K562 (cell line): Measurements from ENCODE around the gene MTA2. TPM values are rescaled to one million over a fixed set of nuclear protein-coding genes. Genes with fewer than 3 reads are reported as not detected.

ENCODE experiments used
- ELK1 ChIP-seq: sonication (generic); formaldehyde crosslinking; IDR thresholded peaks from 2 replicates; pipeline ENCODE4 v1.8.1; 2022; ENCODE audit warnings: missing genetic modification reagents
- LEF1 ChIP-seq: fragments of 450-650 bp; IDR thresholded peaks from 2 replicates; pipeline ENCODE4 v1.6.1; 2016; ENCODE audit warnings: mild to moderate bottlenecking
- MTA1 ChIP-seq: fragments of 450-650 bp; IDR thresholded peaks from 2 replicates; pipeline ENCODE4 v1.6.1; 2017; ENCODE audit warnings: borderline replicate concordance
- UBTF ChIP-seq, 2 experiments: IDR thresholded peaks; 2 replicates each; pipeline ENCODE4 v1.6.1; 2012; ENCODE audit warnings: improper control_type of control experiment in 2 of 2, low read depth in 2 of 2, low read length in 2 of 2, borderline replicate concordance in 1 of 2
- ZNF76 ChIP-seq: fragments of 250-450 bp; sonication (Bioruptor Pico); IDR thresholded peaks from 2 replicates; pipeline ENCODE4 v1.4.0; 2020; ENCODE audit warnings: mild to moderate bottlenecking, moderate library complexity, borderline replicate concordance
- polyA plus RNA-seq, 8 experiments: library from polyadenylated mRNA; depleted of rRNA in 4 of 8; stranded (reverse) in 5 of 8; unstranded in 3 of 8; fragments of >200 nt; fragmentation: Nextera tagmentation in 2 of 8; fragmentation: Illumina TruSeq in 1 of 8; extraction: Ambion mirVana in 2 of 8; extraction: Trizol in 1 of 8; gene quantifications; 2 replicates each; pipeline versions ENCODE4 v1.2.1 to v1.2.3, GENCODE V29; 2011 to 2014; ENCODE audit warnings: inconsistent platforms in 1 of 8, missing spikeins in 1 of 8
- total RNA-seq, 7 experiments: library from RNA; depleted of rRNA in 6 of 7; stranded (reverse); fragments of >200 nt in 6 of 7; fragmentation: Illumina TruSeq in 2 of 7; extraction: Trizol in 2 of 7; gene quantifications; 2 replicates each; pipeline versions ENCODE4 v1.2.1 to v1.2.3, GENCODE V29; 2011 to 2021; ENCODE audit warnings: low replicate concordance in 1 of 7
- TF ChIP-seq, protein P1 (sequence below): fragments of 200-600 bp; sonication (generic); IDR thresholded peaks from one replicate; pipeline ENCODE4 v1.6.1; 2012; ENCODE audit warnings: mild to moderate bottlenecking, low read depth, low read length, inconsistent platforms
- TF ChIP-seq, protein P2 (sequence below), 3 experiments: fragments of 200-800 bp in 1 of 3; fragments of 250-450 bp in 1 of 3; fragments of 450-650 bp in 1 of 3; sonication (Bioruptor Pico) in 1 of 3; sonication (Bioruptor generic) in 1 of 3; formaldehyde crosslinking in 1 of 3; IDR thresholded peaks; 2 replicates each; pipeline versions ENCODE4 v1.6.1 to v1.8.0; 2016 to 2022; ENCODE audit warnings: mild to moderate bottlenecking in 2 of 3, missing genetic modification characterization in 2 of 3, missing compliant biosample characterization in 1 of 3, moderate library complexity in 1 of 3
- TF ChIP-seq, protein P3 (sequence below): sonication (generic); formaldehyde crosslinking; IDR thresholded peaks from 2 replicates; pipeline ENCODE4 v1.9.0; 2022; ENCODE audit warnings: mild to moderate bottlenecking, missing genetic modification reagents

MTA2 gene
- total and polyA plus RNA-seq, 9 of the 15 experiments (the other 6 are each of a cell fraction or from before 2014, with no cell fraction given), result 6.2 to 220 (median 172) TPM

DNA sequence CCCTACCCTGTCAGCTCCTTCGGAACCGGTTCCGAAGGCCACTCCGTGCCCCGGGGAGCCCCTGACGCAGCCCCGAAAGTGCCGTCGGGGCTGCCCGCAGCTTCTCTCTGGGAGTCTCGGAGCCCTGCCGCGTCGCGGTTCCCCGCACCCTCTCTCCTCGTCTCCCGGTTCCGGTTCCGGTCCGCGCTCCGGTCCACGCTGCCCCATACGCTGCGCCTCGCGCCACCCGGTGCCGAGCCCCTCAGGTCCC is 618 bp downstream of the MTA2 start (continued):
- TF ChIP-seq, protein P1, sequence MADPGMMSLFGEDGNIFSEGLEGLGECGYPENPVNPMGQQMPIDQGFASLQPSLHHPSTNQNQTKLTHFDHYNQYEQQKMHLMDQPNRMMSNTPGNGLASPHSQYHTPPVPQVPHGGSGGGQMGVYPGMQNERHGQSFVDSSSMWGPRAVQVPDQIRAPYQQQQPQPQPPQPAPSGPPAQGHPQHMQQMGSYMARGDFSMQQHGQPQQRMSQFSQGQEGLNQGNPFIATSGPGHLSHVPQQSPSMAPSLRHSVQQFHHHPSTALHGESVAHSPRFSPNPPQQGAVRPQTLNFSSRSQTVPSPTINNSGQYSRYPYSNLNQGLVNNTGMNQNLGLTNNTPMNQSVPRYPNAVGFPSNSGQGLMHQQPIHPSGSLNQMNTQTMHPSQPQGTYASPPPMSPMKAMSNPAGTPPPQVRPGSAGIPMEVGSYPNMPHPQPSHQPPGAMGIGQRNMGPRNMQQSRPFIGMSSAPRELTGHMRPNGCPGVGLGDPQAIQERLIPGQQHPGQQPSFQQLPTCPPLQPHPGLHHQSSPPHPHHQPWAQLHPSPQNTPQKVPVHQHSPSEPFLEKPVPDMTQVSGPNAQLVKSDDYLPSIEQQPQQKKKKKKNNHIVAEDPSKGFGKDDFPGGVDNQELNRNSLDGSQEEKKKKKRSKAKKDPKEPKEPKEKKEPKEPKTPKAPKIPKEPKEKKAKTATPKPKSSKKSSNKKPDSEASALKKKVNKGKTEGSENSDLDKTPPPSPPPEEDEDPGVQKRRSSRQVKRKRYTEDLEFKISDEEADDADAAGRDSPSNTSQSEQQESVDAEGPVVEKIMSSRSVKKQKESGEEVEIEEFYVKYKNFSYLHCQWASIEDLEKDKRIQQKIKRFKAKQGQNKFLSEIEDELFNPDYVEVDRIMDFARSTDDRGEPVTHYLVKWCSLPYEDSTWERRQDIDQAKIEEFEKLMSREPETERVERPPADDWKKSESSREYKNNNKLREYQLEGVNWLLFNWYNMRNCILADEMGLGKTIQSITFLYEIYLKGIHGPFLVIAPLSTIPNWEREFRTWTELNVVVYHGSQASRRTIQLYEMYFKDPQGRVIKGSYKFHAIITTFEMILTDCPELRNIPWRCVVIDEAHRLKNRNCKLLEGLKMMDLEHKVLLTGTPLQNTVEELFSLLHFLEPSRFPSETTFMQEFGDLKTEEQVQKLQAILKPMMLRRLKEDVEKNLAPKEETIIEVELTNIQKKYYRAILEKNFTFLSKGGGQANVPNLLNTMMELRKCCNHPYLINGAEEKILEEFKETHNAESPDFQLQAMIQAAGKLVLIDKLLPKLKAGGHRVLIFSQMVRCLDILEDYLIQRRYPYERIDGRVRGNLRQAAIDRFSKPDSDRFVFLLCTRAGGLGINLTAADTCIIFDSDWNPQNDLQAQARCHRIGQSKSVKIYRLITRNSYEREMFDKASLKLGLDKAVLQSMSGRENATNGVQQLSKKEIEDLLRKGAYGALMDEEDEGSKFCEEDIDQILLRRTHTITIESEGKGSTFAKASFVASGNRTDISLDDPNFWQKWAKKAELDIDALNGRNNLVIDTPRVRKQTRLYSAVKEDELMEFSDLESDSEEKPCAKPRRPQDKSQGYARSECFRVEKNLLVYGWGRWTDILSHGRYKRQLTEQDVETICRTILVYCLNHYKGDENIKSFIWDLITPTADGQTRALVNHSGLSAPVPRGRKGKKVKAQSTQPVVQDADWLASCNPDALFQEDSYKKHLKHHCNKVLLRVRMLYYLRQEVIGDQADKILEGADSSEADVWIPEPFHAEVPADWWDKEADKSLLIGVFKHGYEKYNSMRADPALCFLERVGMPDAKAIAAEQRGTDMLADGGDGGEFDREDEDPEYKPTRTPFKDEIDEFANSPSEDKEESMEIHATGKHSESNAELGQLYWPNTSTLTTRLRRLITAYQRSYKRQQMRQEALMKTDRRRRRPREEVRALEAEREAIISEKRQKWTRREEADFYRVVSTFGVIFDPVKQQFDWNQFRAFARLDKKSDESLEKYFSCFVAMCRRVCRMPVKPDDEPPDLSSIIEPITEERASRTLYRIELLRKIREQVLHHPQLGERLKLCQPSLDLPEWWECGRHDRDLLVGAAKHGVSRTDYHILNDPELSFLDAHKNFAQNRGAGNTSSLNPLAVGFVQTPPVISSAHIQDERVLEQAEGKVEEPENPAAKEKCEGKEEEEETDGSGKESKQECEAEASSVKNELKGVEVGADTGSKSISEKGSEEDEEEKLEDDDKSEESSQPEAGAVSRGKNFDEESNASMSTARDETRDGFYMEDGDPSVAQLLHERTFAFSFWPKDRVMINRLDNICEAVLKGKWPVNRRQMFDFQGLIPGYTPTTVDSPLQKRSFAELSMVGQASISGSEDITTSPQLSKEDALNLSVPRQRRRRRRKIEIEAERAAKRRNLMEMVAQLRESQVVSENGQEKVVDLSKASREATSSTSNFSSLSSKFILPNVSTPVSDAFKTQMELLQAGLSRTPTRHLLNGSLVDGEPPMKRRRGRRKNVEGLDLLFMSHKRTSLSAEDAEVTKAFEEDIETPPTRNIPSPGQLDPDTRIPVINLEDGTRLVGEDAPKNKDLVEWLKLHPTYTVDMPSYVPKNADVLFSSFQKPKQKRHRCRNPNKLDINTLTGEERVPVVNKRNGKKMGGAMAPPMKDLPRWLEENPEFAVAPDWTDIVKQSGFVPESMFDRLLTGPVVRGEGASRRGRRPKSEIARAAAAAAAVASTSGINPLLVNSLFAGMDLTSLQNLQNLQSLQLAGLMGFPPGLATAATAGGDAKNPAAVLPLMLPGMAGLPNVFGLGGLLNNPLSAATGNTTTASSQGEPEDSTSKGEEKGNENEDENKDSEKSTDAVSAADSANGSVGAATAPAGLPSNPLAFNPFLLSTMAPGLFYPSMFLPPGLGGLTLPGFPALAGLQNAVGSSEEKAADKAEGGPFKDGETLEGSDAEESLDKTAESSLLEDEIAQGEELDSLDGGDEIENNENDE, result no peak
- no peak for TF ChIP-seq MTA1
- TF ChIP-seq ZNF76 (CRISPR knock-in tag), result no peak
- TF ChIP-seq UBTF (IDR thresholded peaks at IDR 0.05; ENCODE audit: borderline replicate concordance in 1 of 2, low read depth in 2 of 2, low read length in 2 of 2), result no peak
- TF ChIP-seq, protein P2, sequence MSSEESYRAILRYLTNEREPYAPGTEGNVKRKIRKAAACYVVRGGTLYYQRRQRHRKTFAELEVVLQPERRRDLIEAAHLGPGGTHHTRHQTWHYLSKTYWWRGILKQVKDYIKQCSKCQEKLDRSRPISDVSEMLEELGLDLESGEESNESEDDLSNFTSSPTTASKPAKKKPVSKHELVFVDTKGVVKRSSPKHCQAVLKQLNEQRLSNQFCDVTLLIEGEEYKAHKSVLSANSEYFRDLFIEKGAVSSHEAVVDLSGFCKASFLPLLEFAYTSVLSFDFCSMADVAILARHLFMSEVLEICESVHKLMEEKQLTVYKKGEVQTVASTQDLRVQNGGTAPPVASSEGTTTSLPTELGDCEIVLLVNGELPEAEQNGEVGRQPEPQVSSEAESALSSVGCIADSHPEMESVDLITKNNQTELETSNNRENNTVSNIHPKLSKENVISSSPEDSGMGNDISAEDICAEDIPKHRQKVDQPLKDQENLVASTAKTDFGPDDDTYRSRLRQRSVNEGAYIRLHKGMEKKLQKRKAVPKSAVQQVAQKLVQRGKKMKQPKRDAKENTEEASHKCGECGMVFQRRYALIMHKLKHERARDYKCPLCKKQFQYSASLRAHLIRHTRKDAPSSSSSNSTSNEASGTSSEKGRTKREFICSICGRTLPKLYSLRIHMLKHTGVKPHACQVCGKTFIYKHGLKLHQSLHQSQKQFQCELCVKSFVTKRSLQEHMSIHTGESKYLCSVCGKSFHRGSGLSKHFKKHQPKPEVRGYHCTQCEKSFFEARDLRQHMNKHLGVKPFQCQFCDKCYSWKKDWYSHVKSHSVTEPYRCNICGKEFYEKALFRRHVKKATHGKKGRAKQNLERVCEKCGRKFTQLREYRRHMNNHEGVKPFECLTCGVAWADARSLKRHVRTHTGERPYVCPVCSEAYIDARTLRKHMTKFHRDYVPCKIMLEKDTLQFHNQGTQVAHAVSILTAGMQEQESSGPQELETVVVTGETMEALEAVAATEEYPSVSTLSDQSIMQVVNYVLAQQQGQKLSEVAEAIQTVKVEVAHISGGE (CRISPR knock-in tag; IDR thresholded peaks at IDR 0.05), result peak in 2 of 3 experiments; percentile 22 to 85; a peak in 1 of 6 replicates
- no peak for TF ChIP-seq ELK1
- no peak for TF ChIP-seq LEF1
- TF ChIP-seq, protein P3, sequence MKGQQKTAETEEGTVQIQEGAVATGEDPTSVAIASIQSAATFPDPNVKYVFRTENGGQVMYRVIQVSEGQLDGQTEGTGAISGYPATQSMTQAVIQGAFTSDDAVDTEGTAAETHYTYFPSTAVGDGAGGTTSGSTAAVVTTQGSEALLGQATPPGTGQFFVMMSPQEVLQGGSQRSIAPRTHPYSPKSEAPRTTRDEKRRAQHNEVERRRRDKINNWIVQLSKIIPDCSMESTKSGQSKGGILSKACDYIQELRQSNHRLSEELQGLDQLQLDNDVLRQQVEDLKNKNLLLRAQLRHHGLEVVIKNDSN (CRISPR knock-in tag), result no peak
